A673 (cell line): Measurements from ENCODE around the gene B4GALNT3.

ENCODE experiments used
- EZH2 ChIP-seq: fragments of 200-600 bp; sonication (generic); IDR thresholded peaks from 2 replicates; pipeline ENCODE4 v1.6.1; 2017; ENCODE audit warnings: borderline replicate concordance, low read depth, mild to moderate bottlenecking, mixed read lengths, antibody characterized with exemption, low read length; ENCODE audit not compliant: poor library complexity, severe bottlenecking
- TF ChIP-seq, protein P1 (sequence below): fragments of 300-800, 200-600 bp; sonication (generic); conservative IDR thresholded peaks from 2 replicates; pipeline ENCODE4 v1.5.1; 2017; ENCODE audit warnings: low read depth, mild to moderate bottlenecking, antibody characterized with exemption, low read length, moderate library complexity, mixed read lengths

DNA sequence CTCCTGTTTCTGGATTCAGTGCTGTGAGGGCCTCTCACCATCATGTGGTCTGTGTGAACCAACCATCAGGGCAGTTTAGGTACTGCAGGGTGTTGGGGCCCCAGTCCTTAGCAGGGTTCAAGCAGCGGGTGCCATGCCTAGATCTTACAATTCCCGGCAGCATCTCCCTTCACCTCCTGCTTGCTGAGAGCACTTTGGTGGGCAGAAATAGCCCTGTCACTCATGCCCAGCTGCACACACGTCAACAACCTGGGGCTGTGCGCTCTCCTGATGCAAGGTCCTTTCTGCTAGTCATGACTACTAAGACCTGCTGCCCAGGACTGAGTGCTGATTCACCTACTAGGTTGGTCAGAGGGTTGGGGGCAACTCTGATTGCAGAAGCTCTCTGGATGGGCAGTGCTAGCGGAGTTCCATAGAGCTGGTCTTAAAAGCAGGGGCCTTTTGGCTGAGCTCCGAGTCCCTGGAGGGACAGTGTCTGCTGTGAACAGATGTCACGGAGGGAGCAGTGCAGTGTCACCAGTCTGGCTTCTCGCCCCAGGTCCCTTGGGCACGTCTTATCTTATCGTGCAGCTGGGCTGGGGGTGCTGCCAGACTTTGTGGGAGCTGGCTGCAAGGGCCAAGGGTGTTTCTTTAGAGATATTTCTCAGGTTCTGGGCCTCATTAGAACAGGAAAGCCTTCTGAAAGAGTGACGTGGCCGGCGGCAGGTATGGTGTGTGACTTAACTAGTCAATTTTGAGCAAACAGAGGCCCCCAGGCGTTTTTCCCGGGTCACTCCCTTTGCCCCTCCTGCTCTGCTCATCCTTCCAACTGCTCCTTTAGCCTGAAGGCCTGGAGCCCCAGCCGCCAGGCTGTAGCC, 131.7 kb downstream of the B4GALNT3 start:
- no peak for TF ChIP-seq EZH2
- TF ChIP-seq, protein P1, sequence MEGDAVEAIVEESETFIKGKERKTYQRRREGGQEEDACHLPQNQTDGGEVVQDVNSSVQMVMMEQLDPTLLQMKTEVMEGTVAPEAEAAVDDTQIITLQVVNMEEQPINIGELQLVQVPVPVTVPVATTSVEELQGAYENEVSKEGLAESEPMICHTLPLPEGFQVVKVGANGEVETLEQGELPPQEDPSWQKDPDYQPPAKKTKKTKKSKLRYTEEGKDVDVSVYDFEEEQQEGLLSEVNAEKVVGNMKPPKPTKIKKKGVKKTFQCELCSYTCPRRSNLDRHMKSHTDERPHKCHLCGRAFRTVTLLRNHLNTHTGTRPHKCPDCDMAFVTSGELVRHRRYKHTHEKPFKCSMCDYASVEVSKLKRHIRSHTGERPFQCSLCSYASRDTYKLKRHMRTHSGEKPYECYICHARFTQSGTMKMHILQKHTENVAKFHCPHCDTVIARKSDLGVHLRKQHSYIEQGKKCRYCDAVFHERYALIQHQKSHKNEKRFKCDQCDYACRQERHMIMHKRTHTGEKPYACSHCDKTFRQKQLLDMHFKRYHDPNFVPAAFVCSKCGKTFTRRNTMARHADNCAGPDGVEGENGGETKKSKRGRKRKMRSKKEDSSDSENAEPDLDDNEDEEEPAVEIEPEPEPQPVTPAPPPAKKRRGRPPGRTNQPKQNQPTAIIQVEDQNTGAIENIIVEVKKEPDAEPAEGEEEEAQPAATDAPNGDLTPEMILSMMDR, result no peak
